GM19324 (cell line): ENCODE measurements around the gene CC2D2B.
"Not testable (repeated sequence)": the region's sequence is repeated elsewhere in the genome, so short reads cannot be mapped to it uniquely, and the experiment has no call there.

ENCODE experiments used
- ATAC-seq: cut with Tn5 transposase; IDR thresholded peaks from one replicate; pipeline ENCODE4 v1.9.1; 2021; ENCODE audit warnings: mild to moderate bottlenecking, moderate library complexity; ENCODE audit not compliant: unreplicated experiment, low FRiP score

The CC2D2B gene

DNA sequence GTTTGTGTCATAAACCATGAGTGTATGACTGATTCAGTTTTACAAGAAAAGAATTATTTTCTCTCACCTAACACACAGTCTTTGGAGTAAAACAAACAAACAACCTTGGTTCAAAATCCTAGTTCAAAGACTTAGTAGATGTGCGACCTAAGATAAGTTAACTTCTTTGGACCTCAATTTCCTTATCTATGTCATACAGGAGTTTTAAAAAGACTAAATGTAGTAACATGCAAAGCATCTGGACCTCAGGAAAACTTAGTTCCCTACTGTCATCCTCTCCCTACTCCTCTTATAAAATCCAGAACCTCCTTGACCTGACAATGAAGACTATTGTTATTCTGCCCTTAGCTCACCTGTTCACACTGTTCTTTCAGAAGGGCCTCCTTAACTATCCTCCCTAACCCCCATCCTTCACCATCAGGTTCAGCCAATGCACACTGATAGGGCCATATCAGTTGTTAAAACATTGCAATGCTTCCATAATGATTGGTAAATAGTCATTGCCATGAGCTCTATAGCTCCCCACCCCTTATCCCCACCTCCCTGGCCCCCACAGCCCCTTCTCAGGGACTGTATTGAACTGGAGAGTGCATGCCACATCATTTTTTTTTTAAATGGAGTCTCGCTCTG is 106.8 kb downstream of the CC2D2B start:
- ATAC-seq, result no peak

GRCh38 chr10:96017191-96017687 is 109.5 kb downstream of the CC2D2B start:
- ATAC-seq, result peak; percentile 67

GRCh38 chr10:96021332-96021731 is 113.6 kb downstream of the CC2D2B start:
- no peak for ATAC-seq

- ATAC-seq, result no peak
Observed at GRCh38 chr10:96022739-96023138, 115.0 kb downstream of the CC2D2B start.

GRCh38 chr10:96023168-96023567 is 115.4 kb downstream of the CC2D2B start:
- no peak for ATAC-seq

GRCh38 chr10:96025566-96025965 is 117.8 kb downstream of the CC2D2B start:
- ATAC-seq, result no peak

GRCh38 chr10:96034625-96035024 is 126.8 kb downstream of the CC2D2B start:
- no peak for ATAC-seq

DNA sequence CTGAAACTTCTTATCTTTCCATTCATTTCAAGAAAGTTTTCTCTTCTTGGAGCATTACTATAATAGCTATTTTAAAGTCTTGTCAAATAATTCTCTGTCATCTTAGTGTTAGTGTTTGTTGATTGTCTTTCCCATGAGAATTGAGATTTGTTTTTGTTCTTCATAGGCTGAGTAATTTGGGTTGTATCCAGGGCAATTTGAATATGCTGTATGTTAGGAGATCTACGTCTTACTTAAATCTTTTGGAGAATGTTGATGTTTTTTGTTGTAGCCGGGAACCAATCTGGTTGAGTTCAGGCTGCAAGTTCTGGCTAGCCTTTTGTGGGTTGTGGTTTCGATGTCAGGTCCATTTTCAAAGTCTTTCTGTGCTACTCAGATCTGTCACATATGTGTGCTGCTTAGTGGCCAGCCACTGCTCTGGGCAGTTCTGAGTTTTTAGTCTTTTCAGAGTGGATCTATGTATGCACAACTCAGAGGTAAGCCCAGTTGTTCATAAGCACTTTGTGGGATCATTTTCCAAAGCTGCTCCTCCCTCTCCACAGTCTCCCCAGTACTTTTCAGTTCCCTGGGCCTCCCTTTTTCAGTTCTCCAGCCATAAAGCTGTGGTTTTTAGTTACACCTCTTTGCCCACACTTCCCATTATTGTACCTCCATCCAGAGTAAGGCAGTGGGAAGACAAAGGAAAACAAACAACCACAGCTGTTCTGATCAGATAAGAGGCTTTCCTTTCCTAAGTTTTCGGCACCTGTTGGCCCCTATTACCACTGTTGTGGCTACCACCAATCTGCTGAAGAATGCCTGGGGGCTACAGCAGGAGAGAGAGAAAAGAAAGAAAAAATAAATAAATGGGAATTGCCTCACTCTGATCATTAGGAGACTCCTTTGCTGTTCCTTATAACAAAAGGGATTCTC is 131.0 kb downstream of the CC2D2B start:
- no peak for ATAC-seq

DNA sequence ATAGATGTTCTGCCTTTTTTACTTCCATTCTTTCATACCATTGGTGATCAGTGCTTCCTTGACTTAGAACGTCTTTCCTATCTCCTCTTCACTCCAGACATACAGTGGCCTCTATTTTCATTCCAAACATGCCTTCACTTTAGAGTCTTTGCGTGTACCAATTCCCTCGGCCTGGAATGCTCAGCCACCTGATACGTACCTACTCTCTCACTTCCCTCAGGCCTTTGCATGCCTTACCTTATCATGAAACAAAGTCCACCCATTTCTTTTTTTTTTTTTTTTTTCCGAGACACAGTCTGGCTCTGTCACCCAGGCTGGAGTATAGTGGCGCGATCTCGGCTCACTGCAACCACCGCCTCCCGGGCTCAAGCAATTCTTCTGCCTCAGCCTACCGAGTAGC is 133.4 kb downstream of the CC2D2B start:
- ATAC-seq, result no peak

DNA sequence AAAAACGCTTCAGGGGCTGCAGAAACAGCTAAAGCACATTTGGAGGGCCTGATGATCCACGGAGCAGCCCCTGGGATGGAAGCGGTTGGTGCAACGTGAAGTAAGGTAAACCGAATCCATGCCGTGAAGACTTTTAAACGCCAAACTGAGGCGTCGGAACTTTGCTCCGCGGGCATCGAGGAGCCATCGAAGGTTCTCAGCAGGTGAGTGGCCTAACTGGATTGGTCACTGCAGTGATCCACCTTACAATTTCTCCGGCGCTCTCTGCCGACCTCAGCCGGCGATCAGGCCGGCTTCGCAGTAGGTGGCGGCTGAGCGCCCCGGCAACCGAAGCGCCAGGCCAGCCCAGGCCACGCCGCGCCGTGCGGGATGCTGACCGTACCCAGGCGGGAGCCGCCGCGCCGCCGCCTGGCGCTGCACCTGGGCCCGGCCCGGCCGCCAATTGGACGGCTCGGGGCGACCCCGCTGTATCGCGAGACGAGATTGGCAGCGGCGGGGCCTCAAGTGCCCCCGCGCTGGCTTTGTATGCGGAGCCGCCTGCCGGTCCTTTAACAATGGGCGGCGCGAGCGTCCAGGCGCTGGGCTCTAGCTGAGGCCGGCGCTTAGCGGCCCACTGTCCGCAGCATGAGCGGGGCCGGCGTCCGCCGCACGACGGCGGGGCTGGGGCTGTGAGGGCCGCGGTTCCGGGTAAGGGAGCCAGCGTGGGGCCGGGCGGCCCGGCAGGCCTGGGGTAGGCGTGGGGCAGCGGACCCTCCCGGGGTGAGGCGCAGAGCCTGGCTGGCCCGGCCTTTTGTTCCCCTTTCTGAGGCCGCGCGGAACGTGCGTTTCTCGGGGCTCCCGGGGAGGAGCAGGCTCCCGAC is 135.5 kb downstream of the CC2D2B start, which contains the start of gene CCNJ:
CCNJ (plus strand) TSS at position 551 of the 860 bp plus-strand sequence. CDS start 811 bp downstream, outside the sequence.
- ATAC-seq, result peak; percentile 91

DNA sequence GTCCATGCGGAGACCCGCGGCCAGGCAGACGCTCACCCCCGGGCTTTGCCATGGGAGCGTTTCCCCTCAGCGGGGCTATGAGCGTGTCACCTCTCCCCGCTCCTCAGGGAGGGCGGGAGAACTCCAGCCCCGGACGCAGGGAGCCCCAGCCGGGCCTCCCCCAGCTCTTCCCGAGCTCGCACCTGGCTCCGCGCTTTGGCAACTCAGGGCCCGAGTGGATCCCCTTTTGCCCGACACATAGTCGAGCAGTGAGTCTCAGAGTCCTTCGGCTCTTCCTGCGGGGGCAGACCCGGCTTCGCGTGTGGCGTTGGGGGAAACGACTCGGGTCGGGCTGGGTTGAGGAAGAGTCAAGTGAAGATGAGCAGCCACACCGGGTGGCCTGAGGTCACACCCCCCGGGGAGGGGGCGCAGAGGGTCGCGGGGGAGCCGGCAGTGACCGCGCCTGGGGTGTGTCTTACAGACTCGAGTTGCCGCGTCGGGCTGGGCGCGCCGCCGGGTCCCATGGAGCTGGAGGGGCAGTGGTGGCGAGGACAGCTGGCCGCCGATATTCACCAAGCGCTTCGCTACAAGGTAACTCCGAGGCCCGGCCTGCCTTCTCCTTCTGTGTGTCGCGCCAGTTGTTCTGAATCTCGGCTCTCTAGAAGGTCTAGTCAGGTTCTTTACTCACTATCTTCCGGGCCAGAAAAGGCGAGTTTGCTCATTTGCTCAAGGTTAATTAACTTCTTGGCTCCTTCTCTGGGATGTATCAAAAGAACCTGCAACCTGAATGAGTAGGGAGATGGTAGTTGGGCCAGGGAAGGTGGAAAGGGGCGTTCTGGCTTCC is 136.3 kb downstream of the CC2D2B start:
- ATAC-seq, result peak; percentile 28

DNA sequence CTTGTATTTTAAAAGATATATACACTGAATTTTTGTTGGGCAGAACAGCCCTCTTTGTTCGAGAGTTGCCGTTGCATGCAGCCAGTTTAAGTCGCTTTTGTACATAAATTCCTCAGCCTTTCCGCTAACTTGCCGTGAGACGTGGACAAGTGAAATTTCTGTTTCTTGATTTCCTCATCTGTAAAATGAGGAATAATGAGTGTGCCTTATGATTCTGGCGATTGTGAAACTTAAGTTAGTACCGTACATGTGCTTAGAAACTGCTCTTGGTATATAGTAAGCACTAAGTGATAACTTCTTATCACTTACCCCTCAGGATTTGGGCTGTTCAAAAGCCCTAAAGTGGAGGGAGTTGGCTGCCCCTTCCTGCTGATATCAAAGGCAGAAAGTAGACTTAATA is 137.0 kb downstream of the CC2D2B start:
- ATAC-seq, result no peak

DNA sequence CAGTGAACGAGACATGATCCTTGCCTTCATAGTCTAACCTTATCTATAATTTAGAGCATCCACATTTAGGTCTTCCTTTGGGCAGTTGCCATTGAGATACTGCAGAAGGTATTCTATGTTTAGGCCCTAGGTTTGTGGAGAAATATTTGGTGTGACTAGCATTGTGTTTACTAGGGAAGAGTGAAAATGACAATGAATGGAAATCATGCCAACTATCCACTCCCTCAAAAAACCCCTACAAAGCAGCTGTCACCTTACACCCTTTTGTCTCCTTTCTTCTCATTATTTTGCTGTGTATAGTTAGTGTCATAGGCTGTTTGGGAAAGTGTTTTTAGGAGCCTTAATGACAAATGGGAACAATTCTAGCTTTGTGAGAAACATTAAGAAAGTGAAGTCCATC is 138.8 kb downstream of the CC2D2B start:
- no peak for ATAC-seq

DNA sequence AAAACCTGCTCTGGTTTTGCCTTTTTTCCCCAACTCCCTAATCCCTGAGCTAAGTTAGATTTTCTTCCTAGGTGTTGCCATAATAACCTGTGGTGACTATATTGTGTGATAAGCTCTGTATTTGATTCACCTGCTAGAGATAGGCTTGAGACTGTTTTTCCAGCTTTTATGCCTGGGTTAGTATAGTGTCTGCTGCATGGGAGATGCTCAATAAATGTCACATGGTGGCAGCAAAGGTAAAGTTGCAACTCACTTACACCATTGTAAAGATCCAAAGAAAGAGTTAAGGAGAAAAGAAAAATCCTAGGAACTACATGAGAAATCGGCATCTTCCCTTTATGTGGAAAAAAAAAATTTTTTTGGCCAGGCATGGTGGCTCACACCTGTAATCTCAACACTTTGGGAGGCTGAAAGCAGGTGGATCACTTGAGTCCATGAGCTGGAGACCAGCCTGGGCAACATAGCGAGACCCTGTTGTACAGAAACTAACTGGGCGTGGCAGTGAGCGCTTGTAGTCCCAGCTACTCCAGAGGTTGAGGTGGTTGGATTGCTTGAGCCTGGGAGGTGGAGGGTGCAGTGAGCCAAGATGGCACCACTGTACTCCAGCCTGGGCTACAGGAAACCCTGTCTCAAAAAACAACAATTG is 139.4 kb downstream of the CC2D2B start:
- ATAC-seq, result no peak

DNA sequence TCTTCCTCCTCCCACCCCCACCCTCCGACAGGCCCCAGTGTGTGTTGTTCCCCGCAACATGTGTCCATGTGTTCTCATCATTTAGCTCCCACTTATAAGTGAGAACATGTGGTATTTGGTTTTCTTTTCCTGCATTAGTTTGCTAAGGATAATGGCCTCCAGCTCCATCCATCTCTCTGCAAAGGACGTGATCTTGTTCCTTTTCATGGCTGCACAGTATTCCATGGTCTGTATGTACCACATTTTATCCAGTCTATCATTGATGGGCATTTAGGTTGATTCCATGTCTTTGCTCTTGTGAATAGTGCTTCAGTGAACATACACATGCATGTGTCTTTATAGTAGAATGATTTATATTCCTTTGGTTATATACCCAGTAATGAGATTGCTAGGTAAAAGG is 140.2 kb downstream of the CC2D2B start:
- ATAC-seq, result not testable (repeated sequence)

DNA sequence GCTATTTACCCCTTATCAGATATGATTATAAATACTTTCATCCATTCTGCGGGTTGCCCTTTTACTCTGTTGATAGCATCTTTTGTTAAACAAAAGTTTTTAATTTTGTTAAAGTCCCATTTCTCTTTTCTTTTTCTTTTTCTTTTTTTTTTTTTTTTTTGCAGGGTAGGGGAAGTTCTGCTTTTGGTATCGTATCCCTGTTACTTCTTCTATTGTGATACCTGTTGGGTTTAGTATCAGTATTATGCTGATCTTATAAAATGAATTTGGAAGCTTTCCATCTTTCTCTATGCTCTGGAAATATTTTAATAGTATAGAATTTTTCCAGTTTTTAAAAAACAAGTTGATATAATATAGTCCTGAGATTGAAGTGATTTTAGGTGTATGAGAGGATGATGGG is 141.6 kb downstream of the CC2D2B start:
- no peak for ATAC-seq

DNA sequence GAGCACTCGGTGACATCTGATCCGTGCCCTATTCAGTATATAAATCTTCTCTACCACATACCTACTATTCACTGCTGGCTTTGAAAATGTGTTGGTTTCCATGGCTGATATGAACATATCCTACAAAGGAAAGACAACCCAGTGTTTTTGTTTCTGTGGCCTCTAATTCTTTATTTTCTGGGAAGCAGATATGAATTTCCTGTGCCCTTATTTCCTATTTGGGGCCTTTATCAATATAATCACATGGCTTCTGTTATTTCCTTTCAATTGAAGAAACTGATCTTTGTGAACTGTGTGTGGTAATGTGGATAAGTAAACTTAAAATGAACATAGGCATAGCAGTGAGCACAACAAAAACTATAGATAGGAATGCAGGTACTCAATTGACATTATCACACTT is 146.2 kb downstream of the CC2D2B start:
- ATAC-seq, result no peak

DNA sequence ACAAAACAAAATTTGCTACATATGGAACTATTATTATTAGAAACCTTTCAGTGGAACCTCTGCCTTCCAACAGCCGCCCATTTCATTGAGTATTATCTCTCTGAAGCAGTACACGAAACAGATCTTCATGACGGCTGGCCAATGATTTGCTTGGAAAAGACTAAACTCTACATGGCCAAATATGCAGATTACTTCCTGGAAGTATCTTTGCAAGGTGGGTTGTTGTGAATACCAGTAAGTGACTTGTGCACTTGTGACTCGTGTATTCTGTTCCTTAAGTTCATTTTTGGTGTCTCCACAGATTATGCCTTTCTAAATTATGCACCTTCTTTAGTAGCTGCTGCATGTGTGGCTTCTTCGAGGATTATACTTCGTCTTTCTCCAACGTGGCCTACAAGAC is 149.0 kb downstream of the CC2D2B start:
- no peak for ATAC-seq

DNA sequence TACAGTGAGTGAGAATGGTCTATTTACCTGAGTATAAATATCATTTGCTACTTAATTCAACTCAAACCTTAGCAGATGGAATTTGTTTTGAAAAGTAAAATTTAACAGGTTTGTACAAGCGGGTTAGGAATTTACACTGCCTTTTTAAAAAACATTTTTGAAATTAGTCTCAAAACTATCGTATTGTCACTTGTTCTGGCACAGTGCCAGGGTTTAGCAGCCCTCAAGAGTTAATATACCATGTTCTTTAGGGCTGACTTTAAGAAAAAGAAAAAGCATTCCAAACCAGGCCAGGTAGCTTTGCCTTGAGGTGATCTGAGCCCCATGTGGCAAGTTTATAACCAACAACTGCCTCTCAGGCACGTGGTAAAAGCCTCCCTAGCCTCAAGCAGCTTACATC is 153.5 kb downstream of the CC2D2B start:
- no peak for ATAC-seq
